ENCODE measurements around the gene THOC5.

DNA sequence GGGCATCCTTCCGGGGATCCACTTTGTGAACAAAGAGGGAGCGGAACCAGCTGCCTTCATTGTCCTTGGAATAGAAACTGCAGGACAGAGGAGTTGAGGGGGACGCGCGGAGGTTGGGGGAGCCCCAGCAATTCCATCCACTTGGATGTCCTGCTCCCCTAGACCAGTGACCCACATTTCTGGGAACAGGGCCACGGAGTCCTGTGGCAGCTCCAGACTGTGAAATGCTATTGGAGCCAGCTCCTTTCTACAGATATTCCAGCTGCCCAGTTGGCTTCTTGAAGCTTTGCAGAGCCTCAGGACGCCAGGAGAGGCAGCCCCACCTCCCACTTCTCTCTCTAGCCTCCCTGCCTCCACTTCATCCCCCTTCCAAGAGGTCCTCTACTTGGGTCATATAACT lies 16.9 kb upstream of the THOC5 start:
- no peak for TF ChIP-seq CTCF (IDR thresholded peaks at IDR 0.05)
- TF ChIP-seq POLR2AphosphoS5 (IDR thresholded peaks at IDR 0.05; ENCODE audit: low read depth, low read length), result no peak
- TF ChIP-seq SIN3A (IDR thresholded peaks at IDR 0.05; ENCODE audit: borderline replicate concordance, insufficient read depth, low read depth, low read length), result no peak

All from Panc1 (cell line).